ENCODE data around the gene LY86. TPM values are rescaled to one million over a fixed set of nuclear protein-coding genes. Genes with fewer than 3 reads are reported as not detected.
A peak's percentile ranks its signal among the peaks of the same experiment; 100 is the strongest.

Gene LY86
- total RNA-seq, 1 donor from 2014 or later, result not detected

- no peak for DNase-seq (ENCODE audit: low read depth)
These were observed 17.4 kb upstream of the LY86 start for GRCh38 chr6:6570929-6571671.

- DNase-seq (ENCODE audit: low read depth), result no peak
These were observed 13.4 kb upstream of the LY86 start for GRCh38 chr6:6575143-6575542.

DNA sequence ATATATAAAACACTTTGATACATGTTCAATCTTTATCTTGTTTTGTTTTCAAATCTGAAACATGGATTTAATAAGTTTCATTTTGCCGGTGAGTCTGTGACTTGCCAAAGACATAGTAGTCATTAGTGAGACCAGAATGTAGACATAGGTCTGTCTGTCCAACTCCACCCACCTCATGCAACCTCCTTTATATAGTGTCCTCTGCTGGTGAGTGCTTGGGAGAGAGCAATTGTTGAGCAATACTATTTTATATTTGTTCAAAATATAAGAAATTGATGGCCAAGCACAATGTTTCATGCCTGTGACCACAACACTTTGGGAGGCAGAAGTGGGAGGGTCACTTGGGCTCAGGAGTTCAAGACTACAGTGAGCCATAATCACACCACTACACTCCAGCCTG lies 10.8 kb upstream of the LY86 start:
- no peak for DNase-seq (ENCODE audit: low read depth)

- no peak for DNase-seq (ENCODE audit: low read depth)
These were observed 9.2 kb upstream of the LY86 start for GRCh38 chr6:6579281-6579680.

GRCh38 chr6:6580225-6580856 lies 8.2 kb upstream of the LY86 start:
- peak; percentile 2 for DNase-seq (ENCODE audit: low read depth)

- DNase-seq (ENCODE audit: low read depth), result no peak
These were observed 7.5 kb upstream of the LY86 start for GRCh38 chr6:6581054-6581453.

GRCh38 chr6:6582131-6582530 lies 6.4 kb upstream of the LY86 start:
- DNase-seq (ENCODE audit: low read depth), result peak; percentile 21

DNA sequence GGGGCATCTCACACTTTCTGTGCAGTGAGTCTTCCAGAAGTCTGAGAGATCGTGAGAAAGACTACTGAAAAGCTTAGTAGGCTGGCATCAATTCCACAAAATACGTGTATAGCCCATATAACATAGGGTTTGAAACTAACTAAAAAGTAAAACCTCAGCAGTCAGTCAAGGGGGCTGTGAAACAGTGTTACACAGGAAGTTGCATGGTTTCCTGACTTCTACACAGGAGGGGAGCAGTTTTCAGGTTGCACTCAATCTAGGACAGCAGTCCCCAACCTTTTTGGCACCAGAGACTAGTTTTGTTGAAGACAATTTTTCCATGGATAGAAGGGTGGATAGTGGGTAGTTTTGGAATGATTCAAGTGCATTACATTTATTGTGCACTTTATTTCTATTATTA lies 4.7 kb upstream of the LY86 start:
- no peak for DNase-seq (ENCODE audit: low read depth)

GRCh38 chr6:6584310-6585002 lies 4.1 kb upstream of the LY86 start:
- DNase-seq (ENCODE audit: low read depth), result no peak

GRCh38 chr6:6585003-6585311 lies 3.6 kb upstream of the LY86 start:
- no peak for DNase-seq (ENCODE audit: low read depth)

DNA sequence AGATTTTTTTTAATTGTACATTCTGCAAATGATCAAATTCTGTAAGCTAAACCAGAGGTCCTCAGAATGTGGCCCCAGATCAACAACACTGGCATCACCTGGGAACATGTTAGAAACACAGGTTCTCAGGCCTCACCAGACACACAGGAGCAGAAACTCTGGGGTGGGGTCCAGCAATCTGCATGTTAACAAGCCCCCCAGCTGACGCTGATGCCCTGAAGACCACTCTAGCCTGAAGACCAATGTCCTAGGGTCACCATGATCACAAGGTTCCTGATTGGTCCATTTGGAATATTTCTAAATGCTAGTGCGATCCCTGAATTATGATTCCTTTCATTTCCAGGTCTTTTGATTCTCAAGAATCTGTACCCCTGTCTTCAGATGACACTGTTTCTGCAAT lies 2.4 kb upstream of the LY86 start:
- no peak for DNase-seq (ENCODE audit: low read depth)

GRCh38 chr6:6586671-6587526 lies 1.6 kb upstream of the LY86 start:
- DNase-seq (ENCODE audit: low read depth), result no peak

DNA sequence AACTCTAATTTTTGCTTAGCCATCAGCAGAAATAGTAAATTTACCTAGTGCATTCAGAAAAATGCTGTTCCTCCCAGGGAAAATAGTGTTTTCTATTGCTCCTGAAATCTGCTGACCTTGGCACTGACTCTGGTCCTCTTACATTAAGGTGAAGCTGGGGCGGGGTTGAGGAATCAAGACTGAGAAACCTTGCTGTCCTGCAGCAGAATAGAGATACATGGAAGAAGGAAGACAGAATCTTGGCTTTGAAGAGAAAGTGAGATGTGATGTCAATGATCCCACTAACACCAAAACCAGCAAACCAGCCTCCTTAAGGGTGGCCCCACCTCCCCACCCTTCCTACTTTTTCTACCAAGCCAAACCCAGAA lies 840 bp upstream of the LY86 start:
- DNase-seq (ENCODE audit: low read depth), result no peak

- no peak for DNase-seq (ENCODE audit: low read depth)
These were observed 597 bp downstream of the LY86 start for GRCh38 chr6:6588924-6589709.

GRCh38 chr6:6590530-6590929 lies 2.0 kb downstream of the LY86 start:
- DNase-seq (ENCODE audit: low read depth), result no peak

- DNase-seq (ENCODE audit: low read depth), result no peak
These were observed 3.4 kb downstream of the LY86 start for GRCh38 chr6:6591778-6592465.

- DNase-seq (ENCODE audit: low read depth), result no peak
These were observed 4.4 kb downstream of the LY86 start for GRCh38 chr6:6592826-6593475.

- DNase-seq (ENCODE audit: low read depth), result no peak
These were observed 5.4 kb downstream of the LY86 start for GRCh38 chr6:6593867-6594468.

- DNase-seq (ENCODE audit: low read depth), result no peak
These were observed 6.5 kb downstream of the LY86 start for GRCh38 chr6:6595025-6595424.

DNA sequence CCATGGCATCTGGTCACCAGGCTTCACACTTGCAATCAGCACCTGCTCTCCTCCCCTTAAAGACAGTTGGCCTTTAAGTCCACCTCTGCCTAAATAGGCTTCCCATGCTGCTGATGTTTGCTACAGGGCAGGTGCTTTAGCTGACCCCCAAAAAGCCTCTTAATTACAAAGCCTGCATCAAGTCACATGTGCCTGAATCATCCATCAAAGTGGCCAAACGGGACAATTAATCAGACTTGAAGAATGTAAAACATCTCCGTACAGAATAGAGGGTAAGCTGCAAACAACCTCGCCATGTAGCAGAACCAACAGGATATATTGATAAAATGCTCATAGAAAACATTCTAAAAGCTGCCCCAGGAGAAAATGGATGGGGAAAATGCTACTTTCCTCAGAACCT lies 7.4 kb downstream of the LY86 start:
- no peak for DNase-seq (ENCODE audit: low read depth)

All from renal cortical epithelial cell (primary cell).